Adipocyte (in vitro differentiated cells): ENCODE measurements around the gene TMPRSS13.

ENCODE experiments used
- DNase-seq: peaks from one replicate; pipeline ENCODE4 v3.0.0-alpha.2; 2015; ENCODE audit warnings: low read depth
- H3K27me3 ChIP-seq: replicated peaks from 2 replicates; pipeline ENCODE4 v1.7.0; 2013; ENCODE audit warnings: mild to moderate bottlenecking, low read length, moderate library complexity; ENCODE audit not compliant: control insufficient read depth, insufficient read depth
- H3K36me3 ChIP-seq: 2 replicates; pipeline ENCODE4 v1.7.0; 2013; ENCODE audit warnings: low read length, mild to moderate bottlenecking, moderate library complexity; ENCODE audit not compliant: control insufficient read depth, insufficient read depth, severe bottlenecking
- H3K4me1 ChIP-seq: 2 replicates; pipeline ENCODE4 v1.7.0; 2013; ENCODE audit warnings: mild to moderate bottlenecking, low read length, moderate library complexity; ENCODE audit not compliant: control insufficient read depth, insufficient read depth
- H3K4me3 ChIP-seq: 2 replicates; pipeline ENCODE4 v1.7.0; 2013; ENCODE audit warnings: mild to moderate bottlenecking, low read length, moderate library complexity
- H3K9ac ChIP-seq: 2 replicates; pipeline ENCODE4 v1.7.0; 2013; ENCODE audit warnings: mild to moderate bottlenecking, low read length, moderate library complexity
- H3K9me3 ChIP-seq: 2 replicates; pipeline ENCODE4 v1.7.0; 2013; ENCODE audit warnings: mild to moderate bottlenecking, low read length, moderate library complexity; ENCODE audit not compliant: control insufficient read depth

The TMPRSS13 gene

DNA sequence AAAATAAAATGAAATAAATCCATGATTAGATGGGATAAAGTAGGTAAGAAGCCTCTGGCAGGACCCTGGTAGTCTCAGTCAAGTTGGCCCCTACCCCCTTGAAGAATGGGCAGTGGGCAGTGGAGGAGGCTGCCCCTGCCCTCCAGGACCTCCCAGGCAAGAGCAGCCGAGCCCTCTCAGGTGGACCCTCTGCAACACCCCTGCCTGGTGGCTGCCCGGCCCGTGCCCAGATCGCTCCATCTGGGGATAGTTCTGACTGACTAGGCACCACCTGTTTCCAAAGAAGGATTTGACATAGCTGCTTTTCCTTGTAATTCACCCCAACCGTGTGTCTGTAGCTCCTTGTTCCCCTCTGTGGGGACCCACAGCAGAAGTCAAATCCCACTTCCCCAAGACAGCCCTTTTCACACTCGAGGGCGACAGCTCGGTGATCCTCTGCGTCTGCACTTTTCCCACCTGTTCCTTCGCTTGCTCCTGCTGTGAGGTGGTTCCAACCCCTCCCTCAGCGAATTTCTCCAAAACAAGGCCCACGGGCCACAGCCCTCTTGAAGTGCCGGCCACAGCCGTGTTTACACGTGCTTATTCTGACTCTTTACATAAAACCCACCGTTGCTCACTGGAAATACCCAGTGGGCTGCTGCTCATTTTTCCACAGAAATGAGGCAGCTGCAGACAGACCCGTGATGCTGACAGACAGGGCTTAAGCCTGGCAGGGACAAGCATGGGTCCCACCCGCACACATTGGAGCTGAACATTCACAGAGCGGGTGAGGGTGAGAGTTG is 5.5 kb upstream of the TMPRSS13 start:
- DNase-seq: no peak
- Histone ChIP-seq H3K36me3 (no peaks in the 10 kb centered on the region), H3K27me3 (peaks cover 29% of the 10 kb centered on the region), H3K4me1 (no peaks in the 10 kb centered on the region), H3K9me3 (no peaks in the 10 kb centered on the region), H3K4me3 (no peak overlapping the region), H3K9ac (no peak overlapping the region)

DNA sequence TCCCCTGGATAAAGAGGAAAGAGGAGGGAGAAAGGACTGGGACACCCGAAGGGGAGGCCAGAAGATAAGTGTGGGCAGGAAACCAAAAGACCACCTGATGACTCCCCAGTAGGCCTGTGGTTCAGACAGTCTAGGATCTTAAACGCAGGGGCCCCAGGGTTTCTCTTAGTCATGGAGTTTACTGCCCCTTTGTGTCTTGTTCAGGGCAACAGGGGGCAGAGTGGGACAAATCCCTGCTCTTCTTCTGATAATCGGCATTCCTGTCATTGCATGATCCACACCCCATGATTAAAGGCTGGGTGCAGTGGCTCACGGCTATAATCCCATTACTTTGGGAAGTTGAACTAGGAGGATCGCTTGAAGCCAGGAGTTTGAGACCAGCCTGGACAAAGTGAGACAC is 4.7 kb upstream of the TMPRSS13 start:
- H3K27me3 ChIP-seq: peaks cover 34% of the 10 kb centered on the region
- H3K4me1 ChIP-seq: no peaks in the 10 kb centered on the region
- H3K4me3 ChIP-seq: no peak overlapping the region
- no peaks in the 10 kb centered on the region for H3K36me3 ChIP-seq
- no peak overlapping the region for H3K9ac ChIP-seq
- no peak for DNase-seq
- no peaks in the 10 kb centered on the region for H3K9me3 ChIP-seq

DNA sequence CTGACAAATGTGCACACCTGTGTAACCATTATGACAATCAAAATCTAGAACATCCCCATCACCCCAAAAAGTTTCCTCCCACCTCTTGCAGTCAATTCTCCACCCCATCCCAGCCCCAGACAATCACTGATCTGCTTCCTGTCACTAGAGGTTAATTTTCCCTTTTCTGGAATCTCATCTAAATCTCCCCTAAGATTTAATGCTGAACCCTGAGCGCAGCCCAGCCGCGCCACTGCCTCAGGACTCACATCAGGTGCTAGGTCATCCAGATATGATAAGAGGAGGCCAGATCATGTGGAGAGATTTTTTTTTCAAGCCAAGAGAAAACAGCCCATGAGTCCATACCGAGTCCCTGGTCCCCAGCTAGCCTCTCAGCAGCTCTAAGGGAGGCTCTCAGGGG is 4.3 kb upstream of the TMPRSS13 start:
- Histone ChIP-seq H3K9ac (no peak overlapping the region), H3K9me3 (no peaks in the 10 kb centered on the region), H3K4me1 (no peaks in the 10 kb centered on the region), H3K36me3 (no peaks in the 10 kb centered on the region), H3K27me3 (peaks cover 33% of the 10 kb centered on the region), H3K4me3 (no peak overlapping the region)
- DNase-seq: no peak

DNA sequence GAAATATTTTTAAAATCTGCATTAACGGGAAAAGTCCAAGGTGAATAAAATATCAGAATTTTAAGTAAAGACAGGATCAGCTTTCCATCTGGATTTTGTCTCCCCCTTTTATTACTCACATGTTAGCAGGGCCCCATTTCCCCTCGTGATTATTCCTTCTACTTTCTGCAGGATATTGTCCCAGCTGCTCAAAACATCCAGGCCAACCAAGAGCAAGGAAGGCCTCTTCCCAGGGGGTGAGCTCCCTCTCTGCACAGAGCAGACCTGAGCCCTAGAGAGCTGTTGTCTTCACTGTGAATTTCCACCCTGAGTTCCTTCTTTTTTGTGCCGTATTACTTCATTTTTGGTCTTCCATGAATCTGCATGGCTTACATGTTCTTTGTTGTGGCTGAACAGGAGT is 3.7 kb upstream of the TMPRSS13 start:
- Histone ChIP-seq H3K9ac (no peak overlapping the region), H3K27me3 (peaks cover 37% of the 10 kb centered on the region), H3K36me3 (no peaks in the 10 kb centered on the region), H3K9me3 (no peaks in the 10 kb centered on the region), H3K4me1 (no peaks in the 10 kb centered on the region), H3K4me3 (no peak overlapping the region)
- no peak for DNase-seq

DNA sequence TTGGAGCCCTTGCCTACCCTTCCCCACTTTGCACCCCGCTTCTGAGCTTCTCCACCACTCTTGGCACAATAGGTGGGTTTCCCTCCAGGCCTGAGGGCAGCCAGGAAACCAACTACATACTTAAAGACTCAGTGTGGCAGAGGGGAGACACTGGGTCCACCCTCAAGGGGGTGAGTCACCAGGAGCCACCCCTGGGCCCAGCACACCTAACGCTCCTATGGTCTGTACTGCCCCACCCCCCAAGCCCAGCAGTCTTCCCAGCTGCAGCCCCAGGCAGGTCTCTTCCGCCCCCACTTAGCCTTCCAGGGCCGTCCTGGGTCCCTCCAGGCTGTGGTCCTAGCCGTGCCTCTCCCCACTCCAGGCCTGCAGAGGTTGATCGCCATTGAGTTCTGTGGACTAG is 3.2 kb upstream of the TMPRSS13 start:
- Histone ChIP-seq H3K36me3 (no peaks in the 10 kb centered on the region), H3K9ac (no peak overlapping the region), H3K9me3 (no peaks in the 10 kb centered on the region), H3K4me3 (no peak overlapping the region), H3K4me1 (no peaks in the 10 kb centered on the region), H3K27me3 (peaks cover 42% of the 10 kb centered on the region)
- DNase-seq: no peak

DNA sequence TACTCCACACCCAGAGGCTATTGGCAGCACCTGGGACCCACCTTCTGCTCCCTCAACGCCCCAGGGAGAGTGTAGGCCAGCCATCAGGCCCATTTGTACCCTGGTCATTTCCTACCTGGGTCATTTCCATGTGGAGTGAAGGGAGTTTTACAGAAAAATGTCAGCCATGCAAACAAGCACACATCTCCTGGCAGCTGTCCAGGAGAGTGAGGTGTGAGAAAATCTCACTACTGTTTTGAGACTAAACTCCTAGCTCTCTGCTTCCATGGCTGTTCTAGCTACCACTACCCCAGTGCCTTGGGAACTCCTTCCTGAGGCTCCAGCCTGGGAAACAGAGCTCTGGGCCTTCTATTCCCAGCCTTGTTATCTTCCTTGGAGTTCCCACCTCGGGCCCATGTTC is 2.8 kb upstream of the TMPRSS13 start:
- Histone ChIP-seq H3K9ac (no peak overlapping the region), H3K27me3 (peaks cover 47% of the 10 kb centered on the region)
- DNase-seq: no peak

DNA sequence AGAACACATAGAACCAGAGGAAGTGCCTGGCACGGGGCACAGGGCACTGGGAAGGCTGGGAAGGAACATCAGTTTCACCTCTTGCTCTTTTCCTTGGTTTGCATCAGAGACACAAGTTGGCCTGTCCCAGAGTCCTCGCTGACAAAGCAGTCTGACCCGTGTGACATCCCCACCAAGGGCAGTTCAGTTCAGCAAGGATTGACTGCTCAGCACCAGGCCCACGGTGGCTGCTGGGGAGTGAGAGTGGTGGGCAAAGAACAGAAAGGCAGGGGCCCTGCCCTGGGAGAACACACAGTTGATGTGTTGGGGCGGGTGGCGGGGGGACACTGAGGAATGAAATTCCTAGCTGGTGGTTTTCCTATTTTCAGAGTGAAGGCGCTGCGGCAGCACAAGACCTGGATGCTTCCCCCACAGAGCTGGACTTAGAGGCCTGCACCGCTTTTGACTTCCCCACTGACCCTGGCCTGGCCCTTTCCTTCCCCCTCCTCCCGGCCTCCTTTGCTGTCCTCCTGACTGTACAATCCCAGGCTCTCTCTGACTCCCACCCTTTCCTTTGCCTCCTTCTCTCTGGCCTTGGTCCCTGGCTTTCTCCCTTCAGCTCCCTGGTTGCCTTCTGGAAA is 2.2 kb upstream of the TMPRSS13 start:
- Histone ChIP-seq H3K9ac (no peak overlapping the region), H3K27me3 (peaks cover 52% of the 10 kb centered on the region), H3K9me3 (no peaks in the 10 kb centered on the region)

More for the DNA sequence above, 2.8 kb upstream of the TMPRSS13 start:
- no peak overlapping the region for H3K4me3 ChIP-seq
- H3K4me1 ChIP-seq: no peaks in the 10 kb centered on the region
- no peaks in the 10 kb centered on the region for H3K36me3 ChIP-seq
- no peaks in the 10 kb centered on the region for H3K9me3 ChIP-seq

DNA sequence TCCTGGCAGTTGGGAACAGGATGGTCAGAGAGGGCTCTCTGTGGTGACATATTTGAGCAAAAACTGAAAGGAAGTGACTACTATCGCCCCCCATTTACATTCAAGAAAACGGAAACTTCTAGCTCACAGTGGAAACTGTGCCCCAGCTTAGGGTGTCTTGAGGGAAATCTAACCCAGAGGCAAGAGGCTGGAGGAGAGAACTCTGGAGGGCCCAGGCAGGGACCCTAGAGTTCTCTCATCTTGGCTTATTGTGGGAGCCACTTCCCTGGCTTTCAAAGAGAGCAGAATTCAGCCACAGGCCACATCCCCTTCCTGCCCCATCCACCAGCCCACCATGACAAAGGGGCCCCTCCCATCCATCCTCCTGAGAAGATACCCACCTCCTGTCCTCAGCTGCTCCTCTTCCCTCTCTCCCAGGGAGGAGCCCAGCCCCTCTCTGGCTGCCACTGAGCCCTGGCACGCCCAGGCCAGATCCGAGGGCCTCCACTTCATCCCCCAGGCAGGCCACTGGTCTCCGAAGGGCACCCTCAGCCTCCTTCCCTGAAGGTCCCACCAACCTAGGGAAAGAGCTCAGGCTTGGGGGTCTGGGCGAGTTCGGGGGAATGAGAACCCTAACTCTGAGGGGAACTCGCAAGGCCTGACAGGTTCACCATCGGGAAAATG is 1.6 kb upstream of the TMPRSS13 start:
- no peaks in the 10 kb centered on the region for H3K4me1 ChIP-seq
- H3K36me3 ChIP-seq: no peaks in the 10 kb centered on the region
- H3K9ac ChIP-seq: no peak overlapping the region
- H3K27me3 ChIP-seq: peaks cover 54% of the 10 kb centered on the region
- no peak for DNase-seq
- H3K9me3 ChIP-seq: no peaks in the 10 kb centered on the region
- no peak overlapping the region for H3K4me3 ChIP-seq

More for the DNA sequence above, 2.2 kb upstream of the TMPRSS13 start:
- Histone ChIP-seq H3K4me3 (no peak overlapping the region), H3K36me3 (no peaks in the 10 kb centered on the region), H3K4me1 (no peaks in the 10 kb centered on the region)
- DNase-seq: no peak

DNA sequence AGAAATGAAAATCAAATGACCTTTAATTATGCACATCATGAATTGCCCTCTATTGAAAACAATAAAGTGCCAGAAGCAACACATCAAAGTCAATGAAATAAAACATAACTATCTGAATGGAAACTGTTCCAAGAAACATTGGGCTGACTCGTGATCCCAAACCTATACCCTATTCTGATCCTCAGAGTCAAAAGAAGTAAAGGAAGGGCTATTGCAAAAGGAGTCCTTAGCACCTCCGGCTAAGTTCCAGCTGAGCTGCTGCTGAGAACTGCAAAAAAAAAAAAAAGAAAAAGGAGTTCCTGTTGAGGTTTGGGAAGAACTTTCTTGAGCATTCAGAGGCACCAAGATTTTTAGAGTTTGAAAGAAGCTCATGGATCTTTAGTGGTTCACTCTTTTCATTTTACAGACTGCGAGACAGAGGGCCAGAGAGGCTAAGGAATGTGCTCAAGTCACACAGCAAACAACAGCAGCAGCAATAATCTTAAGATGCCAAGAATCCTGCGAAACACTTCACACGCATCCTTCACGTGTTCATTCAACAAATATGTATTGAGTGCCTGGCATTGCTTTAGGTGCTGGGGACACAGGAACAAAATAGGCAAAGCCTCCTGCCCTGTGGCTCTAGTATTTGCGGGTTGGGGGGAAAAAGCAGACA is 841 bp upstream of the TMPRSS13 start:
- no peak for DNase-seq
- H3K4me1 ChIP-seq: no peaks in the 10 kb centered on the region
- no peak overlapping the region for H3K4me3 ChIP-seq
- H3K27me3 ChIP-seq: peaks cover 60% of the 10 kb centered on the region
- H3K9me3 ChIP-seq: no peaks in the 10 kb centered on the region
- no peaks in the 10 kb centered on the region for H3K36me3 ChIP-seq
- no peak overlapping the region for H3K9ac ChIP-seq

DNA sequence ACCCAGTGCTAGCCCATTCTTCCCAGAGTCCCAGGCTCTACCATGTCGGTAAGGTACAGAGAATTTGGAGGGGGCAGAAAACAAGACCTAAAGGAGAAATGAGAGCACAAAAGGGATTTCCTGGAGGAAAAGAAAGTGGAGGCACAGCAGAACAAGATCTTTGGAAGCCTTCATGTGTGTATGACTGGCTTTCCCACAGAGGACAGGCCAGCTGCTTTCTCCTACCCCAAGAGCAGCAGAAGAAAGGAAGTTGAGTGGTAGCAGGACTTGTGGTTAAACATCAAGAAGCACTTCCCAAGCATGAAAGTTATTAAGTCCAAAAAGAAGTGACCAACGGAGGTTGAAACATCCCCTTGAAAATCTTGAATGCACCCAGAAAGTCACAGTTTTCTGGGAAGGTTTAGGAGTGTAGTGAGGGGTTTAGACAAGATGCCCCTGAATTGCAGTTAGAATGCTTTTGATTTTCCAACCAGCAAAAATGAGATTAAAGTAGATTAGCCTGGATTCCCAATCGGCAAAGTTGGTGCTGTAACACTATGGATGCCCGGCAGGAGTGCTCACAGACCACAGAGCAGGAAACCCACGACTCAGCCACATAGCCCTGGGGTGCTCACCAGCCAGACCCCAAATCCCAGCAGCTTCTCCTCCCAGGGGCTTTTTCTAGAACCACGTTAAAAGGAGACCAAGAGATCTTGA is 608 bp downstream of the TMPRSS13 start:
- no peak overlapping the region for H3K9ac ChIP-seq
- no peak for DNase-seq
- no peaks in the 10 kb centered on the region for H3K36me3 ChIP-seq
- H3K27me3 ChIP-seq: peaks cover 55% of the 10 kb centered on the region
- no peaks in the 10 kb centered on the region for H3K9me3 ChIP-seq
- H3K4me3 ChIP-seq: no peak overlapping the region
- no peaks in the 10 kb centered on the region for H3K4me1 ChIP-seq

DNA sequence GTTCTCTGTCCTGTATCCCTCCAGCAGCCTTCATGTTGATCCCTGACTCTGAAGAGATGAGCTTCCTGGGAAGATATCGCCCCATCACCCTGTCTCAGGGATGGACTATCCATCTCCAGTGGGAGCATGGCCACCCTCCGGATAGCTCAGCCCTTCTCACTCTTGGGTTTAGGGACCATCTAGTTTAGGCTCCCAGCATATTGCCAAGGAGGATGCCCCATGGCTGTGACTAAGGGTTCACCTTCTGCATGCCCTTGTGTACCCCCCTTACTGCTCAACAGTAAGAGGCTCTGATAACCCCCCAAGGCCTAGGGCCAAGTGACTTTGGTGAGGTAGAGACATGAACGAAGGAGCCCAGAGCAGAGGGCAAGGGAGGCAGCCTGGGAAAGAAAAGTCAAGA is 1.3 kb downstream of the TMPRSS13 start:
- Histone ChIP-seq H3K4me3 (no peak overlapping the region), H3K36me3 (no peaks in the 10 kb centered on the region), H3K27me3 (peaks cover 54% of the 10 kb centered on the region), H3K4me1 (no peaks in the 10 kb centered on the region), H3K9me3 (no peaks in the 10 kb centered on the region), H3K9ac (no peak overlapping the region)
- DNase-seq: no peak
